ENCODE data around the gene ST6GALNAC5. TPM values are rescaled to one million over a fixed set of nuclear protein-coding genes. Genes with fewer than 3 reads are reported as not detected.

ST6GALNAC5 gene
- total and polyA plus RNA-seq, 2 donors (not counting 3 experiments of a cell fraction or from before 2014, with no cell fraction given) = not detected

DNA sequence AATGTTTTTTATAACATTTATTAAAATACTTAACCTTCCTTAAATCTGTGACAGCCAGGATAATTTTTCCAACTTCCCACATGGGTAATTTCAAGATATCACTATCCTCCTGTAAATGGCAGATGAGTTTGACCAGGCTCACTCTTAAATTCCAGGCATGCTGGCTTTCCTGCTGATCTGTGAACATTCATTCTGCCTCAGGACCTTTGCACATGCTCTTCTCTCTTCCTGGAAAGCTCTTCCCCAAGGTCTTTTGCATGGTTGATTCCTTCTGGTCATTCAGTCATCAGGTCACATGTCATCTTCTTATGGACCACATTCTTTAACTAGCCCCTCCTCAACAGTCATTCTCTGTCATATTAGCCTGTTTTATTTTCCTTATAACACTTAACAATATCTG is 5.7 kb downstream of the ST6GALNAC5 start:
- ChIA-PET POLR2A (no interaction called here), CTCF (no interaction called here)
- BruUV-seq (replicated peaks) = no TSS peak
- Histone ChIP-seq H3K79me2 (ENCODE audit: control insufficient read depth, insufficient read depth, low read length) (no peaks in the 10 kb centered on the region), H3K36me3 (ENCODE audit: control insufficient read depth in 2 of 2, extremely low read depth in 1 of 2, insufficient read depth in 2 of 2, low read length in 2 of 2) (no peaks in the 10 kb centered on the region), H3K4me2 (ENCODE audit: insufficient read depth, low read length) (no peak overlapping the region), H2AFZ (ENCODE audit: low read depth, low read length) (no peak overlapping the region), H3K9ac (replicated peaks; ENCODE audit: extremely low read depth, insufficient read depth, low read length) (no peak overlapping the region), H3K27me3 (ENCODE audit: control insufficient read depth in 2 of 2, insufficient read depth in 2 of 2, low read length in 2 of 2) (peaks cover 25 to 34% of the 10 kb centered on the region in 2 experiments), H3K9me3 (replicated peaks; ENCODE audit: control insufficient read depth, insufficient read depth, low read length) (no peaks in the 10 kb centered on the region), H3K27ac (ENCODE audit: insufficient read depth, low read depth, low read length) (no peak overlapping the region), H3K9me1 (replicated peaks; ENCODE audit: control insufficient read depth, extremely low read depth, insufficient read depth, low read length) (no peaks in the 10 kb centered on the region), H3K4me3 (replicated peaks in 1 of 3; ENCODE audit: insufficient read depth in 1 of 3, low read depth in 1 of 3, low read length in 3 of 3) (no peak overlapping the region), H4K20me1 (replicated peaks; ENCODE audit: control insufficient read depth, extremely low read depth, insufficient read depth, low read length) (no peaks in the 10 kb centered on the region), H3K4me1 (ENCODE audit: control insufficient read depth, extremely low read depth, insufficient read depth, low read length) (peaks cover under 1% of the 10 kb centered on the region)
- dilution Hi-C loops (cut with MboI; ENCODE audit: extremely low pct_ligation_motif_present, low sequenced_read_pairs) = no loop called here
- no peak for FAIRE-seq
- no peak for TF ChIP-seq FOS (IDR thresholded peaks at IDR 0.05; ENCODE audit: borderline replicate concordance, insufficient read depth, low read length)
- TF ChIP-seq JUN (IDR thresholded peaks at IDR 0.05; ENCODE audit: borderline replicate concordance, insufficient read depth, insufficient read length, low read depth) = no peak
- TF ChIP-seq, protein P1, sequence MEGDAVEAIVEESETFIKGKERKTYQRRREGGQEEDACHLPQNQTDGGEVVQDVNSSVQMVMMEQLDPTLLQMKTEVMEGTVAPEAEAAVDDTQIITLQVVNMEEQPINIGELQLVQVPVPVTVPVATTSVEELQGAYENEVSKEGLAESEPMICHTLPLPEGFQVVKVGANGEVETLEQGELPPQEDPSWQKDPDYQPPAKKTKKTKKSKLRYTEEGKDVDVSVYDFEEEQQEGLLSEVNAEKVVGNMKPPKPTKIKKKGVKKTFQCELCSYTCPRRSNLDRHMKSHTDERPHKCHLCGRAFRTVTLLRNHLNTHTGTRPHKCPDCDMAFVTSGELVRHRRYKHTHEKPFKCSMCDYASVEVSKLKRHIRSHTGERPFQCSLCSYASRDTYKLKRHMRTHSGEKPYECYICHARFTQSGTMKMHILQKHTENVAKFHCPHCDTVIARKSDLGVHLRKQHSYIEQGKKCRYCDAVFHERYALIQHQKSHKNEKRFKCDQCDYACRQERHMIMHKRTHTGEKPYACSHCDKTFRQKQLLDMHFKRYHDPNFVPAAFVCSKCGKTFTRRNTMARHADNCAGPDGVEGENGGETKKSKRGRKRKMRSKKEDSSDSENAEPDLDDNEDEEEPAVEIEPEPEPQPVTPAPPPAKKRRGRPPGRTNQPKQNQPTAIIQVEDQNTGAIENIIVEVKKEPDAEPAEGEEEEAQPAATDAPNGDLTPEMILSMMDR (IDR thresholded peaks at IDR 0.05; ENCODE audit: extremely low read depth in 1 of 2, insufficient read depth in 1 of 2, low read depth in 1 of 2, low read length in 2 of 2) = no peak
- no peak for TF ChIP-seq EZH2 (IDR thresholded peaks at IDR 0.05; ENCODE audit: borderline replicate concordance, low read depth, low read length, severe bottlenecking)
- TF ChIP-seq GATA2 (IDR thresholded peaks at IDR 0.05; ENCODE audit: insufficient read depth, insufficient read length, low read depth, low read length) = no peak
- TF ChIP-seq POLR2AphosphoS5 (IDR thresholded peaks at IDR 0.05; ENCODE audit: insufficient read depth, low read depth, low read length) = no peak
- no peak for TF ChIP-seq MYC (IDR thresholded peaks at IDR 0.05; ENCODE audit: low read depth, low read length)
- TF ChIP-seq, protein P2, sequence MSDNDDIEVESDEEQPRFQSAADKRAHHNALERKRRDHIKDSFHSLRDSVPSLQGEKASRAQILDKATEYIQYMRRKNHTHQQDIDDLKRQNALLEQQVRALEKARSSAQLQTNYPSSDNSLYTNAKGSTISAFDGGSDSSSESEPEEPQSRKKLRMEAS (IDR thresholded peaks at IDR 0.05; ENCODE audit: insufficient read depth, insufficient read length) = no peak
- TF ChIP-seq POLR2A (IDR thresholded peaks at IDR 0.05; ENCODE audit: low read depth, low read length) = no peak
- intact Hi-C loops (cut with micrococcal nuclease) = no loop called here
- DNase-seq (ENCODE audit: low read depth, low spot score) = no peak

Data from endothelial cell of umbilical vein (primary cell).